Endothelial cell of coronary artery (primary cell): ENCODE measurements around the gene FAM219A. TPM values are rescaled to one million over a fixed set of nuclear protein-coding genes. Genes with fewer than 3 reads are reported as not detected.

Experiments used
- total RNA-seq: library from RNA; depleted of rRNA; stranded (reverse); fragments of >200 nt; gene quantifications from 2 replicates; pipeline ENCODE4 v1.2.3, GENCODE V29; 2014

The FAM219A gene, protein sequence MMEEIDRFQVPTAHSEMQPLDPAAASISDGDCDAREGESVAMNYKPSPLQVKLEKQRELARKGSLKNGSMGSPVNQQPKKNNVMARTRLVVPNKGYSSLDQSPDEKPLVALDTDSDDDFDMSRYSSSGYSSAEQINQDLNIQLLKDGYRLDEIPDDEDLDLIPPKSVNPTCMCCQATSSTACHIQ
- total RNA-seq: 12.2 and 16.9 TPM in 2 replicates

DNA sequence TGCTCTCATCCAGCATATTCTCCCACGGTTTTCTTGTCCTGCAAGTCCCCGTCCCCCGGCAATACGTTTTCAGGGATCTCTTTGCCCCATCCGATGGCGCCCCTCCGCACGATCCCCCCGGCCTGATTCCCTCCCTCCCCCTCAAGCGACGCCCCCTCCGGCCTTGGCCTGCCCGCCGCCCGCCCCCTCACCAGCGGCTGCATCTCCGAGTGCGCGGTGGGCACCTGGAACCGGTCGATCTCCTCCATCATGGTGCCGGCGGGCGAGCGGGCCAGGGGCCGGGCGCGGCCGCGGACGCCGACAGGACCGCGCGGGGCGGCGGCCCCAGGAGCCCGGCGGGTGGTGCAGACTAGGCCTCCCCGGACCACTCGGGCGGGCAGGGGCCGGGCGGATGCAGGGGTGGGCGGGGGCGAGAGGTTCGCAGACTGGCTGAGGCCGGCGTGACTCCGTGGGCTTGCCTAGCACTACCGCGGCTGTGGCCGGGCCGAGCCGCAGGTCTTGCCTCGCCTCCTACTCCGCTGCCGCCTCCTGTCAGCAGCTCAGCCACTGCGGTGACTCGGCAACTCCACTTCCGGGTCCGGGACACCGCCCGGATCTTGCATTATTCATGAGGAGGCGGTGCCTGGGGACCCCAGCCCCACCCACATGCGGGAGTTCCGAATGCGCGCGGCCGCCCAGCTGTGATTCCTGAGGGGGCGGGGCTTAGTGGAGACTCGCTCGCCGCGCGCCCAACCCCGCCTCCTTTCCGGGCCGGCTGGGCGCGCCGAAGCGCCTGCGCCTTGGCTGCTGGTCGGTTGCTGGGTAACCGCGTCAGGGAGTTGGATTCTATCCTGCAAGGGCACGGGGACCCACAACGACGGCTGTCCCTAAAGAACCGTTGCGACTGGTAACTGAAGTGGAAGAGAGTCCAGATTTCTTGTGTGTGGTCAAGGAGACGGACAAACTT is at the start of gene FAM219A, which contains the start of gene DNAI1:
TSS of gene FAM219A (minus strand) at position 558 of the 946 bp plus-strand sequence. CDS start at position 251, 307 bp downstream.
TSS of gene DNAI1 (plus strand) at position 793 of the 946 bp plus-strand sequence. CDS start 201 bp downstream, outside the sequence.

DNA sequence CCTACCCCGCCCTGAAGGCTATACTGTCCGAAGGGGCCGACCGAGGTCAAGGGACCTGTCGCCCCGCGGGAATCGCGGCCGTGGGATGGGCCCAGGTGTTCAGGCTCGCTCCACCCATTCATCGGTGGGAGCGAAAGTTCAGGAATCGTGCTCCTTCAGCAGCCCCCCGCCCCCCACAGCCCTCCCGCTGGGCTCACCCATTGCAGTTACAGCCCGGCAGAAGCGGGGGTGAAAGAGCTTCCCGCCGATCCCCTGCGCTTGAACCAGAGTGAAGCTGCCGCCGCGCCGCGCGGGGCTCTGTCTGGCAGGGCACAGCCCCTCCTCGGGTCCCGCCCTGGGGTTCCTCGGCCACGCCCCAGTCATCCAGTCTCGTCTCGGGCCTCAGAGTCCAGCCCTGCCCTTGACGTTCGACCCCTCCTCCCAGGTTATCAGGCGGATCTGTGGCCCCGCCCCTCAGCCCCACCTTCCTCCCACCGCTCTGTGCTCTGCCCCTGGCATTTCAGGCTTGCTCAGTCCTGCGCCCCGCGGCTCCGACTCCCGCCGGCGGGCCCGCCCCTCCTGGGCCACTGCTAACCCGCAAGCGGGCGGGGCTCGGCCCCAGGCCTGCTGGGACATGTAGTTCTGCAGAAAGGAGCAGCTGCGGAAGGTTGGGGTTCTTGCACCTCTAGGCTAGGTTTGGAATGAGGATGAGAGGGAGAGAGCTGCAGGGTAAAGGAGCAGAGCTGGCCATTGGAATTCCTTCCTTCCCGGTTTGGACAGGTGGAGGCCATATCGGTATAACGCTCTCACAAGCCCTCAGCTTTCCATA is 81.6 kb downstream of the FAM219A start, which contains the start of gene MYORG:
TSS of gene MYORG (minus strand) at position 303 of the 808 bp plus-strand sequence. CDS start 3,955 bp downstream, outside the sequence.

Other genes starting within 250 kb of the FAM219A start
- 1.0 and 2.4 TPM in 2 replicates for gene KIF24, start 129.3 kb downstream of the FAM219A start, total RNA-seq
- 20.6 and 35.4 TPM in 2 replicates for gene NUDT2, start 129.0 kb downstream of the FAM219A start, total RNA-seq
- 2.4 TPM in 2 replicates for gene MYORG, start 81.7 kb downstream of the FAM219A start, total RNA-seq
- gene DNAI1, start 235 bp upstream of the FAM219A start, total RNA-seq: 0.45 TPM in 1 of 2 replicates, not detected in the other
- 0.09 TPM in 1 of 2 replicates, not detected in the other for gene ENHO, start 64.4 kb upstream of the FAM219A start, total RNA-seq
- gene CNTFR, start 131.2 kb upstream of the FAM219A start, total RNA-seq: not detected in 2 replicates
- 18.0 and 20.8 TPM in 2 replicates for gene RPP25L, start 153.5 kb upstream of the FAM219A start, total RNA-seq
- gene DCTN3, start 161.9 kb upstream of the FAM219A start, total RNA-seq: 85.8 and 103 TPM in 2 replicates
- gene ARID3C, start 170.5 kb upstream of the FAM219A start, total RNA-seq: 0.09 TPM in 2 replicates
- gene SIGMAR1, start 179.2 kb upstream of the FAM219A start, total RNA-seq: 41.1 and 46.3 TPM in 2 replicates
- gene GALT, start 188.1 kb upstream of the FAM219A start, total RNA-seq: 17.2 and 30.2 TPM in 2 replicates
- gene IL11RA, start 193.6 kb upstream of the FAM219A start, total RNA-seq: 4.8 and 7.1 TPM in 2 replicates
- not detected in 2 replicates for gene CCL27, start 204.1 kb upstream of the FAM219A start, total RNA-seq
- gene CCL19, start 232.7 kb upstream of the FAM219A start, total RNA-seq: not detected in 2 replicates